Measurements from ENCODE around the gene PSAT1. TPM values are rescaled to one million over a fixed set of nuclear protein-coding genes. Genes with fewer than 3 reads are reported as not detected.

The PSAT1 gene
- total RNA-seq, 1 experiment from 2014 or later, result 226 TPM

DNA sequence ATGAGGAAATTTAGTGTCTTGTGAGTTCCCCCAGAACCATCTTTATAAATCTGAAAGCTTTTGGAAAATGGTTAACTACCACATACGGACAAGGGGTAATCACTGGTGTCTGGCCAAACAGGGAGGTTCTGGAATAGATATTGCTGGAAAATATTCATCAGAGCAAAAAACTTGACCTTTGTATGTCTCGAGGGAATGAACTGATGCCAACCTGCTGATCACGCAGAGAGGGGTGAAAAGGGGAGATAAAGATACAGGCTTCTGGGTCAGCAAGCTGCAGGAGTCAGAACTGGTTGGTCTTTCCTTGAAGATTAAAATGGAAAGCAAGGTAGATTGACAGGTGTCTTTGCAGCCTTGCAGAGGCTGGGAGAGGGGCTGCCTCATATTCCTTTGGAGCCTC lies 35.5 kb downstream of the PSAT1 start:
- intact Hi-C loops (cut with micrococcal nuclease), result no loop called here
- ChIA-PET POLR2A (interaction anchor here (1.4 kb wide), 1 partner anchor 36 kb away, joined by 3 read pairs; the partner anchor contains the start of gene PSAT1), RAD21 (ENCODE audit: low non-redundant PET in 1 of 2, low total read pairs in 2 of 2, uncharacterized antibody in 2 of 2, unreplicated experiment in 2 of 2) (no interaction called here), CTCF (no interaction called here)
- Histone ChIP-seq H2AFZ (ENCODE audit: low read depth, low read length, poor library complexity, severe bottlenecking) (no peak overlapping the region), H4K20me1 (ENCODE audit: insufficient read depth) (no peaks in the 10 kb centered on the region), H3K79me2 (ENCODE audit: insufficient read depth, low read length) (no peaks in the 10 kb centered on the region), H3K27me3 (ENCODE audit: insufficient read depth, low read length) (no peaks in the 10 kb centered on the region), H3K4me1 (ENCODE audit: control insufficient read depth in 1 of 2, insufficient read depth in 2 of 2, low read length in 2 of 2) (no peaks in the 10 kb centered on the region), H3K36me3 (ENCODE audit: control insufficient read depth in 1 of 2, insufficient read depth in 2 of 2, low read length in 2 of 2) (peaks cover 0 to 13% of the 10 kb centered on the region in 2 experiments; a peak in 1 of 4 replicates), H3K9me3 (ENCODE audit: control insufficient read depth in 1 of 2, insufficient read depth in 1 of 2, low read depth in 1 of 2, low read length in 2 of 2) (no peaks in the 10 kb centered on the region), H3K4me2 (ENCODE audit: low read length) (no peak overlapping the region), H3K27ac (ENCODE audit: low read depth, low read length) (no peak overlapping the region), H3K9ac (ENCODE audit: low read length) (no peak overlapping the region), H3K9me2 (ENCODE audit: insufficient read depth) (no peaks in the 10 kb centered on the region), H3K4me3 (replicated peaks in 1 of 2; ENCODE audit: low read depth in 1 of 2, low read length in 2 of 2) (no peak overlapping the region)
- DNase-seq (ENCODE audit: low read depth, low spot score), result no peak
- no TSS peak for BruUV-seq (replicated peaks)
- no peak for TF ChIP-seq YY1 (IDR thresholded peaks at IDR 0.05; ENCODE audit: extremely low read depth, insufficient replicate concordance, low read depth, low read length)
- no peak for TF ChIP-seq POLR2AphosphoS5 (IDR thresholded peaks at IDR 0.05; ENCODE audit: low read depth, low read length)
- TF ChIP-seq ZNF274 (IDR thresholded peaks at IDR 0.05; ENCODE audit: low read depth, low read length), result no peak
- no peak for TF ChIP-seq EZH2phosphoT487 (IDR thresholded peaks at IDR 0.05; ENCODE audit: borderline replicate concordance)
- TF ChIP-seq, protein P1, sequence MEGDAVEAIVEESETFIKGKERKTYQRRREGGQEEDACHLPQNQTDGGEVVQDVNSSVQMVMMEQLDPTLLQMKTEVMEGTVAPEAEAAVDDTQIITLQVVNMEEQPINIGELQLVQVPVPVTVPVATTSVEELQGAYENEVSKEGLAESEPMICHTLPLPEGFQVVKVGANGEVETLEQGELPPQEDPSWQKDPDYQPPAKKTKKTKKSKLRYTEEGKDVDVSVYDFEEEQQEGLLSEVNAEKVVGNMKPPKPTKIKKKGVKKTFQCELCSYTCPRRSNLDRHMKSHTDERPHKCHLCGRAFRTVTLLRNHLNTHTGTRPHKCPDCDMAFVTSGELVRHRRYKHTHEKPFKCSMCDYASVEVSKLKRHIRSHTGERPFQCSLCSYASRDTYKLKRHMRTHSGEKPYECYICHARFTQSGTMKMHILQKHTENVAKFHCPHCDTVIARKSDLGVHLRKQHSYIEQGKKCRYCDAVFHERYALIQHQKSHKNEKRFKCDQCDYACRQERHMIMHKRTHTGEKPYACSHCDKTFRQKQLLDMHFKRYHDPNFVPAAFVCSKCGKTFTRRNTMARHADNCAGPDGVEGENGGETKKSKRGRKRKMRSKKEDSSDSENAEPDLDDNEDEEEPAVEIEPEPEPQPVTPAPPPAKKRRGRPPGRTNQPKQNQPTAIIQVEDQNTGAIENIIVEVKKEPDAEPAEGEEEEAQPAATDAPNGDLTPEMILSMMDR (IDR thresholded peaks at IDR 0.05 in 2 of 3, conservative IDR thresholded peaks at IDR 0.05 in 1 of 3; ENCODE audit: borderline replicate concordance in 1 of 3, insufficient read depth in 1 of 3, low read depth in 2 of 3, low read length in 2 of 3), result no peak
- TF ChIP-seq, protein P2, sequence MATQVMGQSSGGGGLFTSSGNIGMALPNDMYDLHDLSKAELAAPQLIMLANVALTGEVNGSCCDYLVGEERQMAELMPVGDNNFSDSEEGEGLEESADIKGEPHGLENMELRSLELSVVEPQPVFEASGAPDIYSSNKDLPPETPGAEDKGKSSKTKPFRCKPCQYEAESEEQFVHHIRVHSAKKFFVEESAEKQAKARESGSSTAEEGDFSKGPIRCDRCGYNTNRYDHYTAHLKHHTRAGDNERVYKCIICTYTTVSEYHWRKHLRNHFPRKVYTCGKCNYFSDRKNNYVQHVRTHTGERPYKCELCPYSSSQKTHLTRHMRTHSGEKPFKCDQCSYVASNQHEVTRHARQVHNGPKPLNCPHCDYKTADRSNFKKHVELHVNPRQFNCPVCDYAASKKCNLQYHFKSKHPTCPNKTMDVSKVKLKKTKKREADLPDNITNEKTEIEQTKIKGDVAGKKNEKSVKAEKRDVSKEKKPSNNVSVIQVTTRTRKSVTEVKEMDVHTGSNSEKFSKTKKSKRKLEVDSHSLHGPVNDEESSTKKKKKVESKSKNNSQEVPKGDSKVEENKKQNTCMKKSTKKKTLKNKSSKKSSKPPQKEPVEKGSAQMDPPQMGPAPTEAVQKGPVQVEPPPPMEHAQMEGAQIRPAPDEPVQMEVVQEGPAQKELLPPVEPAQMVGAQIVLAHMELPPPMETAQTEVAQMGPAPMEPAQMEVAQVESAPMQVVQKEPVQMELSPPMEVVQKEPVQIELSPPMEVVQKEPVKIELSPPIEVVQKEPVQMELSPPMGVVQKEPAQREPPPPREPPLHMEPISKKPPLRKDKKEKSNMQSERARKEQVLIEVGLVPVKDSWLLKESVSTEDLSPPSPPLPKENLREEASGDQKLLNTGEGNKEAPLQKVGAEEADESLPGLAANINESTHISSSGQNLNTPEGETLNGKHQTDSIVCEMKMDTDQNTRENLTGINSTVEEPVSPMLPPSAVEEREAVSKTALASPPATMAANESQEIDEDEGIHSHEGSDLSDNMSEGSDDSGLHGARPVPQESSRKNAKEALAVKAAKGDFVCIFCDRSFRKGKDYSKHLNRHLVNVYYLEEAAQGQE (IDR thresholded peaks at IDR 0.05; ENCODE audit: low read depth), result no peak
- TF ChIP-seq FOSL1 (IDR thresholded peaks at IDR 0.05; ENCODE audit: low read depth), result no peak
- TF ChIP-seq CEBPB (IDR thresholded peaks at IDR 0.05; ENCODE audit: low read depth), result no peak
- TF ChIP-seq SP1 (IDR thresholded peaks at IDR 0.05; ENCODE audit: low read depth), result no peak
- no peak for ATAC-seq

All from HCT116 (cell line).